GM20000 (cell line): ENCODE measurements around the gene KMT2E.
A peak's percentile ranks its signal among the peaks of the same experiment; 100 is the strongest.
"Not testable (repeated sequence)": the region's sequence is repeated elsewhere in the genome, so short reads cannot be mapped to it uniquely, and the experiment has no call there.

ENCODE experiments used
- DNase-seq: peaks from one replicate; pipeline ENCODE4 v3.0.0; 2012; ENCODE audit warnings: low spot score
- CTCF ChIP-seq: IDR thresholded peaks from 2 replicates; pipeline ENCODE4 v1.5.1; 2012; ENCODE audit warnings: mild to moderate bottlenecking, control low read depth; ENCODE audit errors: extremely low read depth, missing control alignments

Gene KMT2E

GRCh38 chr7:104983076-104983577, 30.9 kb upstream of the KMT2E start:
- no peak for TF ChIP-seq CTCF
- DNase-seq, result no peak

- peak; percentile 26 for TF ChIP-seq CTCF
- DNase-seq, result peak; percentile 80
These were observed 30.1 kb upstream of the KMT2E start for GRCh38 chr7:104983578-104984539.

- no peak for TF ChIP-seq CTCF
- no peak for DNase-seq
These were observed 29.3 kb upstream of the KMT2E start for GRCh38 chr7:104984585-104985258.

GRCh38 chr7:104985259-104985617, 28.8 kb upstream of the KMT2E start:
- TF ChIP-seq CTCF, result no peak
- no peak for DNase-seq

- no peak for DNase-seq
- no peak for TF ChIP-seq CTCF
These were observed 27.3 kb upstream of the KMT2E start for GRCh38 chr7:104986628-104987259.

- DNase-seq, result not testable (repeated sequence)
These were observed 26.6 kb upstream of the KMT2E start for GRCh38 chr7:104987403-104987802.

GRCh38 chr7:104990983-104991382, 23.0 kb upstream of the KMT2E start:
- TF ChIP-seq CTCF, result no peak
- DNase-seq, result no peak
